Right lobe of liver (tissue), 6 donors: ENCODE results near the gene PRKCQ. TPM values are rescaled to one million over a fixed set of nuclear protein-coding genes. Genes with fewer than 3 reads are reported as not detected.
"Not testable (repeated sequence)": the region's sequence is repeated elsewhere in the genome, so short reads cannot be mapped to it uniquely, and the experiment has no call there.

Experiments
- ATAC-seq, 4 donors: fragments of 200-7000 bp; cut with Tn5 transposase; one replicate each; pipeline ENCODE4 v1.9.1; 2020; ENCODE audit warnings: mild to moderate bottlenecking in 4 of 4, moderate library complexity in 4 of 4
- DNase-seq, 3 donors: peaks; one replicate each; pipeline ENCODE4 v3.0.0-alpha.2; 2020
- H3K27ac ChIP-seq, 3 donors: fragments of 200-600 bp; one replicate each; pipeline ENCODE4 v1.8.0; 2022
- H3K27me3 ChIP-seq, 2 donors: fragments of 200-600 bp; one replicate each; pipeline ENCODE4 v1.8.0; 2022
- H3K36me3 ChIP-seq, 4 donors: fragments of 200-600 bp; sonication (generic) in 1 of 4; one replicate each; pipeline versions ENCODE4 v1.5.1 to v1.8.0; 2017 to 2022; ENCODE audit warnings: control low read depth in 1 of 4
- H3K4me1 ChIP-seq, 4 donors: fragments of 200-600 bp; sonication (generic) in 1 of 4; one replicate each; pipeline versions ENCODE4 v1.5.1 to v1.8.0; 2017 to 2022; ENCODE audit warnings: control low read depth in 1 of 4
- H3K4me3 ChIP-seq, 3 donors: fragments of 200-600 bp; one replicate each; pipeline ENCODE4 v1.8.0; 2022
- H3K9me3 ChIP-seq, 4 donors: fragments of 200-600 bp; sonication (generic) in 1 of 4; one replicate each; pipeline versions ENCODE4 v1.5.1 to v1.8.0; 2017 to 2022; ENCODE audit warnings: control low read depth in 1 of 4
- POLR2A ChIP-seq: fragments of 450-650 bp; IDR thresholded peaks from one replicate; pipeline ENCODE4 v1.6.1; 2017; ENCODE audit warnings: antibody characterized with exemption, mild to moderate bottlenecking
- WGBS: methylation state at CpG from one replicate; pipeline ENCODE4 v1.1.6; 2018; ENCODE audit warnings: low coverage, low lambda C conversion rate; ENCODE audit not compliant: insufficient coverage; ENCODE audit errors: missing lambda C conversion rate; 5-methylcytosine and 5-hydroxymethylcytosine counted together
- intact Hi-C, 2 donors: fragments of 100-400 bp; cut with DNase I; formaldehyde crosslinking; loops; one replicate each; pipeline versions ENCODE4 v1.11.2 to v1.14.1; 2022
- total RNA-seq, 6 experiments: library from RNA; depleted of rRNA in 2 of 6; stranded (reverse); fragments of >200 nt in 2 of 6; fragmentation: NEBNext Ultra II Directional in 3 of 6; extraction: Animal tissue kit (Norgen Biotek cat#: 25700) in 3 of 6; gene quantifications; one replicate each; pipeline versions ENCODE4 v1.1.0 to v1.2.4, GENCODE V29; 2016 to 2023
- TF ChIP-seq, protein P1 (sequence below), 4 donors: fragments of 200-600 bp in 3 of 4; fragments of 450-650 bp in 1 of 4; IDR thresholded peaks; one replicate each; pipeline versions ENCODE4 v1.5.1 to v1.8.0; 2016 to 2022; ENCODE audit warnings: antibody characterized with exemption in 4 of 4, mild to moderate bottlenecking in 2 of 4
- donor health status: DM: no; HTN: yes; CAD: no.
- donor health status: DM: no; HTN: no; CAD: no.
- donor health status: DM: no; HTN: no; CAD: no.
- donor health status: DM: no; HTN: yes; CAD: no.
- donor health status: DM: no; HTN: yes; CAD: no.

The PRKCQ gene
- total RNA-seq, 6 experiments from 2014 or later = 0.12 to 0.60 (median 0.16) TPM

- intact Hi-C loops = no loop called here
- no peak for ATAC-seq
- Histone ChIP-seq H3K4me3 (no peak overlapping the region), H3K27me3 (no peaks in the 10 kb centered on the region), H3K4me1 (no peaks in the 10 kb centered on the region), H3K27ac (no peak overlapping the region), H3K36me3 (no peaks in the 10 kb centered on the region), H3K9me3 (no peaks in the 10 kb centered on the region)
- 81% methylated on average over 3 of the region's 3 CpGs for WGBS
- TF ChIP-seq POLR2A = no peak
- TF ChIP-seq, protein P1, sequence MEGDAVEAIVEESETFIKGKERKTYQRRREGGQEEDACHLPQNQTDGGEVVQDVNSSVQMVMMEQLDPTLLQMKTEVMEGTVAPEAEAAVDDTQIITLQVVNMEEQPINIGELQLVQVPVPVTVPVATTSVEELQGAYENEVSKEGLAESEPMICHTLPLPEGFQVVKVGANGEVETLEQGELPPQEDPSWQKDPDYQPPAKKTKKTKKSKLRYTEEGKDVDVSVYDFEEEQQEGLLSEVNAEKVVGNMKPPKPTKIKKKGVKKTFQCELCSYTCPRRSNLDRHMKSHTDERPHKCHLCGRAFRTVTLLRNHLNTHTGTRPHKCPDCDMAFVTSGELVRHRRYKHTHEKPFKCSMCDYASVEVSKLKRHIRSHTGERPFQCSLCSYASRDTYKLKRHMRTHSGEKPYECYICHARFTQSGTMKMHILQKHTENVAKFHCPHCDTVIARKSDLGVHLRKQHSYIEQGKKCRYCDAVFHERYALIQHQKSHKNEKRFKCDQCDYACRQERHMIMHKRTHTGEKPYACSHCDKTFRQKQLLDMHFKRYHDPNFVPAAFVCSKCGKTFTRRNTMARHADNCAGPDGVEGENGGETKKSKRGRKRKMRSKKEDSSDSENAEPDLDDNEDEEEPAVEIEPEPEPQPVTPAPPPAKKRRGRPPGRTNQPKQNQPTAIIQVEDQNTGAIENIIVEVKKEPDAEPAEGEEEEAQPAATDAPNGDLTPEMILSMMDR (IDR thresholded peaks at IDR 0.05) = no peak
- DNase-seq = no peak
Observed at GRCh38 chr10:6588845-6589244, 8.8 kb upstream of the PRKCQ start.

DNA sequence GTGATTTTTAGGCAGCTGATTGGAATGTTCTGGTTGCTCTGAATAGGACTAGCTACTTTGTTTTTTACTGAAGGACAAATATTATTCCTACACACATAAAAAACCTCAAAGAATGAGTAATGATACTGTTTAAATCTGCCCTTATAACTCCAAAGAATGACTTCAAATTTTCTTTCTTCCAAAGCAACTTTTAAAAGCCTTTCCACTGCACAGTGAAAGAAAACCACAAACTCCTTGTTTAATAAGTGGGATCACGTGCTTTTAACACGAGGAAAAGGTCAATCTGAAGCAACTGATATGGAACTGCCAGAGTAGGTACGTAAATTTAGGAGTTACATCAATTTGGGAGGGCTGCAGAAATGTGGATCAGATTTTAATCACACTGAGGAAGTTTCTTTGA lies 8.0 kb upstream of the PRKCQ start:
- Histone ChIP-seq H3K4me1 (no peaks in the 10 kb centered on the region), H3K36me3 (no peaks in the 10 kb centered on the region), H3K4me3 (no peak overlapping the region), H3K27ac (no peak overlapping the region), H3K27me3 (no peaks in the 10 kb centered on the region), H3K9me3 (no peaks in the 10 kb centered on the region)
- TF ChIP-seq, protein P1 (IDR thresholded peaks at IDR 0.05) = no peak
- TF ChIP-seq POLR2A = no peak
- ATAC-seq (no peak), DNase-seq (no peak)
- WGBS = 33% methylated on average over 3 of the region's 3 CpGs
- intact Hi-C loops = no loop called here

GRCh38 chr10:6586501-6586900 lies 6.4 kb upstream of the PRKCQ start:
- TF ChIP-seq, protein P1 (IDR thresholded peaks at IDR 0.05) = no peak
- no peak for TF ChIP-seq POLR2A
- DNase-seq (no peak), ATAC-seq (no peak)
- intact Hi-C loops = no loop called here
- no peaks in the 10 kb centered on the region for H3K36me3 ChIP-seq
- no peaks in the 10 kb centered on the region for H3K9me3 ChIP-seq
- no peaks in the 10 kb centered on the region for H3K4me1 ChIP-seq
- H3K4me3 ChIP-seq = no peak overlapping the region
- H3K27me3 ChIP-seq = no peaks in the 10 kb centered on the region
- WGBS = 78% methylated on average over 4 of the region's 4 CpGs
- H3K27ac ChIP-seq = no peak overlapping the region

GRCh38 chr10:6583447-6583846 lies 3.4 kb upstream of the PRKCQ start:
- Histone ChIP-seq H3K4me3 (no peak overlapping the region), H3K9me3 (no peaks in the 10 kb centered on the region), H3K36me3 (no peaks in the 10 kb centered on the region), H3K4me1 (no peaks in the 10 kb centered on the region), H3K27ac (no peak overlapping the region), H3K27me3 (no peaks in the 10 kb centered on the region)
- DNase-seq = no peak
- intact Hi-C loops = no loop called here
- TF ChIP-seq POLR2A = no peak
- TF ChIP-seq, protein P1 (IDR thresholded peaks at IDR 0.05) = no peak
- ATAC-seq = no peak
- WGBS = 55% methylated on average over 10 of the region's 10 CpGs

GRCh38 chr10:6582913-6583312 lies 2.8 kb upstream of the PRKCQ start:
- H3K4me1 ChIP-seq, H3K9me3 ChIP-seq, H3K4me3 ChIP-seq, H3K27ac ChIP-seq, H3K27me3 ChIP-seq, ATAC-seq, DNase-seq, intact Hi-C loops, H3K36me3 ChIP-seq: not testable (repeated sequence)
- WGBS = 90% methylated on average over 5 of the region's 8 CpGs
